HepG2 (cell line): Measurements from ENCODE around the gene ASXL1. TPM values are rescaled to one million over a fixed set of nuclear protein-coding genes. Genes with fewer than 3 reads are reported as not detected.
A peak's percentile ranks its signal among the peaks of the same experiment; 100 is the strongest.

Experiments used
- ATAC-seq: fragments of 200-7000 bp; cut with Tn5 transposase; 3 replicates; pipeline ENCODE4 v1.9.1; 2020; ENCODE audit warnings: mild to moderate bottlenecking, moderate library complexity
- BruUV-seq: library from RNA; stranded (reverse); fragments of 400-500 nt; replicated peaks from 2 replicates; lab custom pipeline; 2021; lab: Mats Ljungman, UMichigan
- CTCF ChIA-PET: fragments of 300-600 bp; formaldehyde crosslinking; extraction: SDS; loops from one replicate; lab custom pipeline; 2021; ENCODE audit warnings: low total read pairs, inconsistent platforms, low intra/inter-chr PET ratio; lab: Yijun Ruan, JAX
- POLR2A ChIA-PET: fragments of 350-600 bp; sonication (Branson Sonifier 250); formaldehyde crosslinking; loops from one replicate; lab custom pipeline; 2020; ENCODE audit warnings: antibody characterized with exemption, inconsistent platforms; lab: Yijun Ruan, JAX
- DNase-seq: peaks from one replicate; pipeline ENCODE4 v3.0.0-alpha.2; 2015; ENCODE audit warnings: low spot score
- FAIRE-seq: peaks from 3 replicates; lab custom pipeline; 2011; peaks lifted over from hg19 to GRCh38; lab: Jason Lieb, UNC
- H2AFZ ChIP-seq: one replicate; pipeline ENCODE4 v1.6.1; 2011; ENCODE audit warnings: low read length, inconsistent platforms
- H3K27ac ChIP-seq: fragments of 300-600 bp; 3 replicates; pipeline ENCODE4 v1.8.0; 2011; ENCODE audit warnings: mixed run types, mild to moderate bottlenecking, mixed read lengths, low read length, inconsistent platforms; ENCODE audit not compliant: insufficient read depth; ENCODE audit errors: extremely low read length
- H3K27me3 ChIP-seq, 2 experiments: fragments of 200-600 bp in 1 of 2; 2 replicates in 1 of 2; 3 replicates in 1 of 2; pipeline versions ENCODE4 v1.6.0 to v1.8.0; 2011; ENCODE audit warnings: low read length in 2 of 2, mild to moderate bottlenecking in 2 of 2, moderate library complexity in 2 of 2, inconsistent platforms in 1 of 2; ENCODE audit not compliant: insufficient read depth in 2 of 2, control insufficient read depth in 1 of 2
- H3K36me3 ChIP-seq, 2 experiments: fragments of 200-600 bp in 1 of 2; replicated peaks in 1 of 2; 2 replicates in 1 of 2; 3 replicates in 1 of 2; pipeline versions ENCODE4 v1.5.1 to v1.8.0; 2011; ENCODE audit warnings: low read length in 2 of 2, inconsistent platforms in 1 of 2; ENCODE audit not compliant: insufficient read depth in 2 of 2, control insufficient read depth in 1 of 2
- H3K4me1 ChIP-seq: 2 replicates; pipeline ENCODE4 v1.5.1; 2012; ENCODE audit warnings: low read length, inconsistent platforms; ENCODE audit not compliant: insufficient read depth
- H3K4me2 ChIP-seq: 2 replicates; pipeline ENCODE4 v1.6.0; 2011; ENCODE audit warnings: low read depth, low read length, inconsistent platforms
- H3K4me3 ChIP-seq, 3 experiments: fragments of 200-600 bp in 1 of 3; sonication (generic), shearing (Covaris generic) in 1 of 3; replicated peaks in 1 of 3; 2 replicates each; pipeline ENCODE4 v1.5.1; 2011 to 2016; ENCODE audit warnings: low read length in 3 of 3, inconsistent platforms in 2 of 3, low read depth in 2 of 3, mild to moderate bottlenecking in 2 of 3, control low read depth in 1 of 3, mixed read lengths in 1 of 3; ENCODE audit not compliant: insufficient read depth in 1 of 3
- H3K79me2 ChIP-seq: one replicate; pipeline ENCODE4 v1.6.1; 2011; ENCODE audit warnings: low read length, inconsistent platforms; ENCODE audit not compliant: insufficient read depth
- H3K9ac ChIP-seq: 2 replicates; pipeline ENCODE4 v1.6.0; 2011; ENCODE audit warnings: mild to moderate bottlenecking, low read depth, low read length, inconsistent platforms; ENCODE audit not compliant: insufficient read depth
- H3K9me3 ChIP-seq: 2 replicates; pipeline ENCODE4 v1.5.1; 2012; ENCODE audit warnings: mild to moderate bottlenecking, low read length
- H4K20me1 ChIP-seq: 2 replicates; pipeline ENCODE4 v1.6.0; 2011; ENCODE audit warnings: inconsistent platforms, mild to moderate bottlenecking, low read length, moderate library complexity; ENCODE audit not compliant: insufficient read depth
- CTCF ChIP-seq: sonication (generic); formaldehyde crosslinking; IDR thresholded peaks from 2 replicates; pipeline ENCODE4 v1.5.0; 2020; ENCODE audit warnings: mild to moderate bottlenecking, missing genetic modification reagents, moderate library complexity
- EHMT2 ChIP-seq: fragments of 200-600 bp; sonication (generic); IDR thresholded peaks from 2 replicates; pipeline ENCODE4 v1.7.0; 2017; ENCODE audit warnings: antibody characterized with exemption, low read depth, low read length, borderline replicate concordance
- EP300 ChIP-seq, 3 experiments: sonication (generic) in 1 of 3; formaldehyde crosslinking in 1 of 3; IDR thresholded peaks; 2 replicates each; pipeline versions ENCODE4 v1.5.1 to v1.6.1; 2011 to 2020; ENCODE audit warnings: low read depth in 2 of 3, low read length in 2 of 3, borderline replicate concordance in 1 of 3, improper control_type of control experiment in 1 of 3, mild to moderate bottlenecking in 1 of 3, missing genetic modification reagents in 1 of 3, moderate library complexity in 1 of 3
- FLYWCH1 ChIP-seq: sonication (generic); formaldehyde crosslinking; IDR thresholded peaks from 2 replicates; pipeline ENCODE4 v1.8.1; 2023; ENCODE audit warnings: mild to moderate bottlenecking, missing genetic modification reagents
- FOXK1 ChIP-seq: sonication (generic); formaldehyde crosslinking; IDR thresholded peaks from 2 replicates; pipeline ENCODE4 v1.4.0; 2020; ENCODE audit warnings: low read depth, missing genetic modification reagents, borderline replicate concordance
- MYC ChIP-seq: sonication (generic); formaldehyde crosslinking; IDR thresholded peaks from 2 replicates; pipeline ENCODE4 v1.9.0; 2021; ENCODE audit warnings: missing genetic modification reagents, borderline replicate concordance
- PLSCR1 ChIP-seq: sonication (generic); formaldehyde crosslinking; IDR thresholded peaks from 2 replicates; pipeline ENCODE4 v1.5.0; 2020; ENCODE audit warnings: missing genetic modification reagents, mild to moderate bottlenecking, borderline replicate concordance
- ZMAT3 ChIP-seq: sonication (generic); formaldehyde crosslinking; conservative IDR thresholded peaks from 2 replicates; pipeline ENCODE4 v1.7.0; 2021; ENCODE audit warnings: missing genetic modification reagents
- ZNF251 ChIP-seq: sonication (generic); formaldehyde crosslinking; IDR thresholded peaks from 2 replicates; pipeline ENCODE4 v1.9.0; 2021; ENCODE audit warnings: mild to moderate bottlenecking, missing genetic modification reagents
- ZNF407 ChIP-seq: sonication (generic); formaldehyde crosslinking; IDR thresholded peaks from one replicate; pipeline ENCODE4 v1.5.1; 2020; ENCODE audit warnings: mild to moderate bottlenecking, missing genetic modification reagents; ENCODE audit errors: not compliant biosample characterization
- ZNF580 ChIP-seq: IDR thresholded peaks from 2 replicates; pipeline ENCODE4 v1.6.1; 2016; ENCODE audit warnings: low read depth, borderline replicate concordance
- ZNF660 ChIP-seq: sonication (generic); formaldehyde crosslinking; IDR thresholded peaks from 2 replicates; pipeline ENCODE4 v1.5.1; 2020; ENCODE audit warnings: mild to moderate bottlenecking, low read depth, missing genetic modification reagents, borderline replicate concordance
- WGBS: methylation state at CpG from one replicate; pipeline ENCODE4 v1.1.6; 2017; ENCODE audit warnings: low lambda C conversion rate; 5-methylcytosine and 5-hydroxymethylcytosine counted together
- in situ Hi-C: cut with HindIII; loops from 2 replicates; pipeline ENCODE4 v1.10.0; 2017; ENCODE audit warnings: low pct_unique_long_range_greater_than_20kb; ENCODE audit not compliant: extremely low pct_ligation_motif_present
- intact Hi-C: fragments of 100-400 bp; cut with micrococcal nuclease; formaldehyde crosslinking; loops from one replicate; pipeline ENCODE4 v1.10.0; 2022; ENCODE audit not compliant: unreplicated experiment
- polyA plus RNA-seq, 8 experiments: library from polyadenylated mRNA; depleted of rRNA in 3 of 8; stranded (reverse) in 7 of 8; unstranded in 1 of 8; fragments of >200 nt; fragmentation: Illumina TruSeq in 4 of 8; extraction: Trizol in 4 of 8; gene quantifications; 2 replicates each; pipeline versions ENCODE4 v1.2.1 to v1.2.3, GENCODE V29; 2011 to 2016; ENCODE audit warnings: low read depth in 4 of 8, missing spikeins in 1 of 8, mixed read lengths in 1 of 8; ENCODE audit not compliant: insufficient read depth in 1 of 8
- total RNA-seq, 5 experiments: library from RNA; depleted of rRNA; stranded (reverse); fragments of >200 nt; fragmentation: Illumina TruSeq; extraction: Trizol; gene quantifications; 2 replicates each; pipeline ENCODE4 v1.2.3, GENCODE V29; 2016; ENCODE audit warnings: low read depth in 1 of 5

Gene ASXL1
- total and polyA plus RNA-seq, 2 of the 13 experiments (the other 11 are each of a cell fraction or from before 2014, with no cell fraction given), result 62.1 to 74.8 TPM

GRCh38 chr20:32449890-32450401, 91.8 kb downstream of the ASXL1 start:
- Histone ChIP-seq H3K79me2 (no peaks in the 10 kb centered on the region), H3K4me3 (no peak overlapping the region), H3K36me3 (peaks cover 66 to 98% of the 10 kb centered on the region in 2 experiments), H3K4me1 (peaks cover 8% of the 10 kb centered on the region), H3K27me3 (no peaks in the 10 kb centered on the region), H3K9me3 (no peaks in the 10 kb centered on the region), H4K20me1 (peaks cover 11% of the 10 kb centered on the region; the same call in 1 of the 2 replicates), H3K9ac (no peak overlapping the region), H3K4me2 (no peak overlapping the region), H3K27ac (no peak overlapping the region), H2AFZ (no peak overlapping the region)
- no TSS peak for BruUV-seq
- ChIA-PET CTCF (no interaction called here), POLR2A (no interaction called here)
- DNase-seq (no peak), FAIRE-seq (no peak), ATAC-seq (no peak)
- in situ Hi-C loops (no loop called here), intact Hi-C loops (no loop called here)
- 90% methylated on average over 8 of the region's 8 CpGs for WGBS
- TF ChIP-seq PLSCR1, result no peak
- TF ChIP-seq FOXK1, result no peak
- TF ChIP-seq ZNF660 (CRISPR knock-in tag), result no peak
- TF ChIP-seq ZNF580 (CRISPR knock-in tag), result 0 out of 2 replicates have a peak, but pooled peaks have one; percentile 7
- TF ChIP-seq CTCF, result no peak
- no peak for TF ChIP-seq EHMT2
- 0 out of 2 replicates have a peak, but pooled peaks have one; percentile 55 for TF ChIP-seq ZNF251
- TF ChIP-seq ZNF407 (CRISPR knock-in tag), result no peak
- 0 out of 2 replicates have a peak, but pooled peaks have one; percentile 3 for TF ChIP-seq MYC (CRISPR knock-in tag)
- no peak for TF ChIP-seq EP300 (IDR thresholded peaks at IDR 0.05; ENCODE audit: low read depth in 2 of 2, low read length in 2 of 2)
- TF ChIP-seq EP300 (CRISPR knock-in tag; IDR thresholded peaks at IDR 0.05; ENCODE audit: borderline replicate concordance), result 0 out of 2 replicates have a peak, but pooled peaks have one; percentile 31
- no peak for TF ChIP-seq FLYWCH1 (CRISPR knock-in tag)
- TF ChIP-seq ZMAT3 (CRISPR knock-in tag), result no peak
